Stimulated activated CD4-positive, alpha-beta T cell treated with anti-CD3 and anti-CD28 coated beads, Interleukin-1b, Interleukin-23, amount 100 ng/mL, for 24 hours (primary cell): ENCODE data around the gene UBAP1L.
"Not testable (repeated sequence)": the region's sequence is repeated elsewhere in the genome, so short reads cannot be mapped to it uniquely, and the experiment has no call there.

Experiments used
- DNase-seq, 4 experiments: peaks; one replicate each; pipeline ENCODE4 v3.0.0-alpha.2; 2020; ENCODE audit warnings: low read depth in 4 of 4, low spot score in 1 of 4

UBAP1L gene

GRCh38 chr15:65044724-65045481, 70.1 kb downstream of the UBAP1L start, which contains the start of gene SLC51B:
Gene SLC51B (plus strand): TSS chr15:65045387. CDS start chr15:65050005, 4,618 bp downstream.
- no peak for DNase-seq

GRCh38 chr15:65044218-65044617, 70.8 kb downstream of the UBAP1L start:
- DNase-seq = not testable (repeated sequence)

GRCh38 chr15:65042776-65043327, 72.1 kb downstream of the UBAP1L start:
- DNase-seq = no peak
